HG02759 (cell line): Measurements from ENCODE around the gene MAP3K8.

Experiments used
- ATAC-seq: cut with Tn5 transposase; IDR thresholded peaks from one replicate; pipeline ENCODE4 v1.9.1; 2021; ENCODE audit warnings: mild to moderate bottlenecking, moderate library complexity; ENCODE audit not compliant: unreplicated experiment

Gene MAP3K8

DNA sequence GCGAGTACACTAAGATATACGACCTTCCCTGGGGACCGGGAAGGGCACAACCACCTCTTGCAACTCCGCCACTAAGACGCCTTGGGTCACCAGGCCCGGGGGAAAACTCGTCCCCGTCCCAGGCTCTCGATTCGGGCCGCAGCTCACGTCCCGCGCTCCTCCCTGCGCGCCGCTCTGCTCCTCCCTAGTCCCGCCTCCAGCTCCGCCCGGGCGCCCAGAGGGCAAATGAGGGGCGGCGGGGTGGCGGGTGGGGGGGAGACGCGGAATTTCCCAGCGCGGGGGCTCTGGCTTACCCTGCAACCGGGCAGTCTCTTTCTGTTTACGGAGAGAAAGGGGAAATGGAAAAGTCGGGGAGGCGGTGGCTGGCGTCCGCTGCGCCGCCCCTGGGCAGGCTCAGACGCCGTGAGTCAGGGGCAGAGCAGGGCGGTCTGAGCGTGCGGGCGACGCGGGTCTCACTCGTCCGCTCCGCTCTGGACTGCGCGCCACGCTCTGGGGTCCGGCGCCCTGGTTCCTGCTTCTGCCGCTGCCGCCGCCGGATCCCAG is at the start of gene MAP3K8:
Gene MAP3K8 (plus strand): TSS at position 455 of the 543 bp plus-strand sequence. CDS start 4,755 bp downstream, outside the sequence.
- ATAC-seq = peak; percentile 67

DNA sequence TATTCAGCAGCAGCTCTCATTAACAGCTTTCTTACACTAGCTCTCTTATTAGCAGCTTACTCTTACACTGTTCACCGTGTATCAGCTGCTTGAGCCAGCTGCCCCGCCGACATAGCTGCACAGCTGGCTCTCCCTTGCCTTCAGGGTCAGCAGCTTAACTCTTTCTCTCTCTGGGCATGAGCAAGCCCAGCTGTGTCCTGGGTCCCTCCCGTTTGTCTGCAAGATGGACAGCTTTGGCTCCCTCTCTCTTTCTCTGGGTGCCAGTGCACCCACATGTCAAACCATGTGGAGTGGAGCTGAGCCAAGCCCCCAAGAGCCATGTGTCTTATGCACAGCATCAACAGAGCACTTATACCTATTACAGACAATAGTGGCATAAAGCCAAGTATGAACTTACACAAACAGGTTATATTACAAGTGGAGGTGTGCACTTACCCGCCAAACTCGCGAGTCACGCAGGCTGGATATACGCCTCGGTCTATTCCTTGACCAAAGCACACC is 49.2 kb upstream of the MAP3K8 start:
- no peak for ATAC-seq

DNA sequence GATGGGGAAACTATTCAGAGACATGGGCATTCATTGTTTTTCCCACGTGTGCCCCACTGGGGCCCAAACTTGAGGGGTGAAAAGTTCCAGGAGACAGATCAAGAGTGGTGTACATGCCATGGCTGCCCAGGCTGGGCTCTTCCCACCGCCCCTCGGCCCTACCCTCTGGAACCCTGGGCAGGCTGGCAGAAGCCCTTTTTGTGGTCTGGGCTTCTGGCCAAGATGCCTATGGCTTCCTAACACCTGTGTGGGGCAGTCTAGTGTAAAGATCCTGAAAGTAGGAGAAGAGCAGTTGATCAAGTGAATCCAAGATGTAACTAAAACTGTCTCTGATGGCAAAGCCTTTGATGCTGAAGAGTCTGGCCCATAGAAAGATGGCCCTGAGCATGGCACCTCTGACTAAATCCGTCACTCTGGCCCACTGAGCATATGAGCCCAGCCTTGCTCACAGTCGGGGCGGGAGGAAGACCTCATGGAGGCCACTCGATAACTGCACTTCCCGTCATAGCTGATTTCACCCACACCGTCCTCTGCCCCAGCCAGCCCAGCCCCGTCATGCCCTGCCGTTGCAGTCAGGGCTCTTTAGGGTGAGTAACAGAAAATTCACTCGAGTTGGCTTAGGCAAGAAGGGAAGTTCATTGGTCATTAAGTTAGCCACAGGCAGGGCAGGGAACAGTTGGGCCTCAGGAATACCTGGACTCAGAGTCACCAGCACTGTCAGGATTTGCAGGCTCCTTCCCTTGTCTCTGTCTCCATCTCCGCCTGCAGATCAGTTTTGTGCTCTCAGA is 47.0 kb upstream of the MAP3K8 start:
- no peak for ATAC-seq

DNA sequence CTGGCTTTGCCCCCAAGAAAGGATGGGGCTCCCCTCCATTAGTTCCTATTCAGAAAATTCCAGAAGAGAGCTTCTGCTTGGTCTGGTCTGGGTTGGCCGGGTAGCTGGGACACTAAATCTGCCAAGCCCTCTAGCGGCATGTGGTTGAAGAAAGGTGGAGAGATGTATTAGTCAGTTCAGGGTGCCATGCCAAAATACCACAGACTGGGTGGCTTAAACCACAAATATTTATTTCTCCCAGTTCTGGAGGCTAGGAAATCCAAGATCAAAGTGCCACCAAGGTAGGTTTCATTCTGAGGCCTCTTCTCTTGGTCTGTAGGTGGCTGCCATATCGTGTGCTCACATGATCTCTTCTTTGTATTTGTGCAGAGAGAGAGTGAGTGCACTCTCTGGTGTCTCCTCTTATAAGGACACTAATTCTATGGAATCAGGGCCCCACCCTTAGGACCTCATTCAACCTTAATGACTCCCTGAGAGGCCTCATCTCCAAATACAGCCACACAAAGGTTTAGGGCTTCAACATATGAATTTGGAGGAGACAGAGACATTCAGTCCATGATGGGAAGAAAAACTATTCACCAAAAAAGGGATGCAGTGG is 46.2 kb upstream of the MAP3K8 start:
- no peak for ATAC-seq

DNA sequence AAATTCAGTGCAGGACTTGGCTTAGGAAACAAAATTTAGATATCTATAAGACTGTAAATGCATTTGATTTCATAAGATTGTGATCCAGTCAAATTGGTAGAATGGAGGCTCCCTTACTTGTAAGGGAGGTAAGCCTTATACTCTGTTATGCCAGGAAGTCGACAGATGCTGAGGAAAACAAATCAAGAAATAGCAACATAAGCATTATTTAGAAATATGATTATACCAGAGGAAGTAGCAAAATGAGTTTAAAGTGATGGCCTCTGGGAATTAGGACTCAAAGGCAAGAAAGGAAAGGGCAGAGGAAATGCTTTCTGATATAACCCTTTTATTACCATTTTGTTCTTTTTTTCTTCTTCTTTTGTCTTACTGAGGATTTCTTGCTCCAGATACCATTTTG is 44.4 kb upstream of the MAP3K8 start:
- ATAC-seq = no peak

DNA sequence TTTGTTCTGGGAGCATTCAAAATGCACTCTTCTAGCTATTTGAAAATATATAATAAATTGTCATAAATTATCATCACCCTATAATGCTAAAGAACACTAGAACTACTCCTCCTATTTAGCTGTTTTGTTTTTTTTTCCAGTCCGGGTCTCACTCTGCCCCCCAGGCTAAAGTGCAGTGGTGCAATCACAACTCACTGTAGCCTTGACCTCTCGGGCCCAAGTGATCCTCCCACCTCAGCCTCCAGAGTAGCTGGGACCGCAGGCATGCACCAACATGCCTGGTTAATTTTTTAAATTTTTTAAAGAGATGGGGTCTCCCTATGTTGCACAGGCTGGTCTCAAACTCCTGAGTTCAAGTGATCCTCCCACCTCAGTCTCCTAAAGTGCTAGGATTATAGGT is 43.8 kb upstream of the MAP3K8 start:
- ATAC-seq = no peak

DNA sequence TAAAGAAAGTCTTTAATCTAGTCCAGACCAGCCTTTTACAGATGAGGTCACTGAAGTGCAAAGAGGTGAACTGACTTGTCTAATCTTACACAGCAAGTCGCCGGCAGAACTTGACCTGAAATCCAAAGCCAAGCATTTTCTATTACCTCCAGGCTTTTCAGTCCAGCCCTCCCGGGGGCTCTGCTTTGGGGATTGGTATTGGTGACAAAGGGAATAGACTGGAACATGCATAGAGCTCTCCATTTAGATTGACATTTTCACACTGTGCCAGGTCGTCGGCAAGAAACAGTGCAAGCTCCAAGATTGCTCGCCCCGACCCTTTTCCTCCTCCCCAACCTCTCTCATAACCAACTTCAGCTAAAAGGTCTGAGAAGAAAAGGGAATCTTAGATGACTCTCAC is 42.7 kb upstream of the MAP3K8 start:
- ATAC-seq = no peak

GRCh38 chr10:30392564-30392990 is 41.4 kb upstream of the MAP3K8 start:
- peak; percentile 93 for ATAC-seq

DNA sequence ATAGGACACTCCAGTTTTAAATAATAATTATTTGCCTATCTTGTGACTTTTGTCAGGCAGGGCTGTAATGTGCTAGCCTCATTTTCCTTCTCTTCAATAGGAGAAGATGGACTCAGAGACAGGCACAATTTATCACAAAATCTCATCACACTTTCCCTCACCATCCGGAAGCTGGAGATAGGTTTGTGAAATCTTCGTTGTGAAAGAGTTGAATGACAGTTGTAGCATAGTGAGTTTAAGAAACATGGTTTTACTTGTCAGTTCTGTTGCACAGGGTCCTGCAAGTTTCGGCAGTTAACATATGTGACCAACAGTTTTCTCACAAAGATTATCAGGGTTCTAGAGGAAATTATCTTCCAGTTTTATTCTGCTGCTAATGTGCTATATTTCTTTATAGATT is 37.7 kb upstream of the MAP3K8 start:
- ATAC-seq = no peak

GRCh38 chr10:30396698-30397097 is 37.3 kb upstream of the MAP3K8 start:
- no peak for ATAC-seq

- no peak for ATAC-seq
Measured at GRCh38 chr10:30398193-30398592, 35.8 kb upstream of the MAP3K8 start.

GRCh38 chr10:30398788-30399187 is 35.2 kb upstream of the MAP3K8 start:
- ATAC-seq = no peak

GRCh38 chr10:30403494-30403893 is 30.5 kb upstream of the MAP3K8 start:
- ATAC-seq = no peak

DNA sequence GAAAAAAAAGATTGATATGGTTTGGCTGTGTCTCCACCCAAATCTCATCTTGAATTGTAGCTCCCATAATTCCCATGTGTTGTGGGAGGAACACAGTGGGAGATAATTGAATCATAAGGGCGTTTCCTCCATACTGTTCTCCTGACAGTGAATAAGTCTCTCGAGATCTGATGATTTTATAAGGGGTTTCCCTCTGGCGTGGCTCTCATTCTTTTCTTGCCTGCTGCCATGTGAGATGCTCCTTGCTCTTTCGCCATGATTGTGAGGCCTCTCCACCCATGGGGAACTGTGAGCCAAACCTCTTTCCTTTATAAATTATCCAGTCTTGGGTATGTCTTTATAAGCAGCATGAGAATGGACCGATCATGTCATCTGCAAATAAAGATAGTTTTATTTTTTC is 29.4 kb upstream of the MAP3K8 start:
- ATAC-seq = no peak

DNA sequence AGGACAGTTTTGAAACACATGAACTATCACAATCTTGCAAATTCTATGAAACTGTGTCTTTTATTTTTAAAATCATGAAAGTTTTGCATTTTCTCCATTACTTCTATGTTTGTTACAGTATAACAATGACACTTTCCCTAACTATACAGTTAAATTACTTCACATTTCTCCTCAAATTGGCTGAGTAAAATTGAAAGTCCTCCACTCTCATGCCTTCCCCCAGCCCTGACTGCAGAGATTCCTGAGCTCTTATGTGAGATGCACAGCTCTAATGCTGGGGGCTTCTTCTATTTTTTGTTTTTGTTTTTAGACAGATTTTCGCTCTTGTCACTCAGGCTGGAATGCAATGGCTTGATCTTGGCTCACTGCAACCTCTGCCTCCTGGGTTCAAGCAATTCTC is 22.7 kb upstream of the MAP3K8 start:
- no peak for ATAC-seq

- no peak for ATAC-seq
Measured at GRCh38 chr10:30412901-30413300, 21.1 kb upstream of the MAP3K8 start.

- peak; percentile 42 for ATAC-seq
Measured at GRCh38 chr10:30413996-30414576, 19.9 kb upstream of the MAP3K8 start.

DNA sequence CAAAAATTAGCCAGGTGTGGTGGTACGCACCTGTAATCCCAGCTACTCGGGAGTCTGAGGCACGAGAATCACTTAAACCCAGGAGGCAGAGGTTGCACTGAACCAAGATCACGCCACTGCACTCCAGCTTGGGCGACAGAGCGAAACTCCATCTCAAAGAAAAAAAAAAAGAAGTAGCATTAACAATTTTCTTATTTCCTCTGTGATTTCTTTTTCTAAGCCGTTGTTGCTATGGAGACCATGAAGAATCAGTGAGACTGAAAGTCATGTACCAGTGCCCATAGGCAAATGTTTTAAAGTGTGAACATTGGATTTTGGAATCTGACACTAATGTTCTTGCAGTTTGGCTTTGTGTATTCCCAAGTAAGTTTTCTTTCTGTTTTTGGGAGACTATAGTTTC is 18.4 kb upstream of the MAP3K8 start:
- no peak for ATAC-seq

DNA sequence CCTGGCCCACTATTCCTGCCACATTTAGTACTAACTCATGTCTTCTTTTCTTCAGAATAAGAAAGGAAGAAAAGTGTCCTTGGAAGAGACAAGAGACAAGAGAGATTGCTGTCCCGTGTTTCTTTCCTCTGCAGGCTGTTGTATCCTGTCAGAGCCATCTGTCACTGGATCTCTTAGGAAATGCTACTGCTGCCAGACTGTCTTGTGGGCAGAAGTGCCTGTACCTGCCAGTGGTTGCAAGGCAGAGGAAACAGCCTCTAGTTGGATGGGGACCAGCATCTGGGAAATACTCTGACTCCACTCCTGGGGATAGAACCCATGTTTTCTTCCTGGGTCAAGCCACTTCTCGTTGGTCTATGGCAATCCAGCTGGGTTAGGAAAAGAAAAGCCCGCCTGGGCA is 16.7 kb upstream of the MAP3K8 start:
- ATAC-seq = no peak

DNA sequence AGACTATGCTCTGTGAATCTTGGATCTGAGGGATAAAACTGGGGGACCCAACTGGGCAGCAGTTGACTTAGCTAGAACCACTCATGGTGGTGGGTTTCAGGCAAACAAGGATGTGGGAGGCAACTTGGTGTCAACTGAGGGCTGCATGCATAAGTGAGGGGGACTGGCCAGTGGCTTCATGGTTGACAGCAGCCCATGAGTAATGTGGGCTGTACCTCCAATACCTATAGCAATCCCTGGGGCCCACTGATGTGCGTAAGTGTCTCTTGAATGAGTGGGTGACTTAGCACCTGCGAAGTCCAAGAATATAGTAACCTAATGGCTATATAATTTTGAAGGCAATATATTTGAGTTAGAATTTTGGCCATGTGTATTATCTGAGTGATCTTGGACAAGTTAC is 13.7 kb upstream of the MAP3K8 start:
- ATAC-seq = peak; percentile 74

- no peak for ATAC-seq
Measured at GRCh38 chr10:30420766-30421165, 13.2 kb upstream of the MAP3K8 start.
